Keratinocyte (primary cell): Measurements from ENCODE around the gene AXIN1. TPM values are rescaled to one million over a fixed set of nuclear protein-coding genes. Genes with fewer than 3 reads are reported as not detected.

Experiments used
- DNase-seq: peaks from one replicate; pipeline ENCODE4 v3.0.0-alpha.2; 2011; ENCODE audit warnings: low read depth, missing footprints, low spot score
- FAIRE-seq: peaks from 2 replicates; lab custom pipeline; 2011; peaks lifted over from hg19 to GRCh38; lab: Jason Lieb, UNC
- H2AFZ ChIP-seq: 2 replicates; pipeline ENCODE4 v1.6.0; 2012; ENCODE audit warnings: low read length, control low read depth, inconsistent platforms; ENCODE audit not compliant: control insufficient read depth
- H3K27ac ChIP-seq: 2 replicates; pipeline ENCODE4 v1.5.1; 2011; ENCODE audit warnings: low read length; ENCODE audit not compliant: control insufficient read depth, insufficient read depth
- H3K27me3 ChIP-seq: 3 replicates; pipeline ENCODE4 v1.6.0; 2011; ENCODE audit warnings: low read length; ENCODE audit not compliant: control insufficient read depth, insufficient read depth; ENCODE audit errors: extremely low read depth
- H3K36me3 ChIP-seq, 2 experiments: 2 replicates in 1 of 2; 3 replicates in 1 of 2; pipeline ENCODE4 v1.5.1; 2011; ENCODE audit warnings: low read length in 2 of 2, mild to moderate bottlenecking in 1 of 2; ENCODE audit not compliant: control insufficient read depth in 2 of 2, insufficient read depth in 2 of 2; ENCODE audit errors: extremely low read depth in 1 of 2
- H3K4me1 ChIP-seq: 3 replicates; pipeline ENCODE4 v1.5.1; 2011; ENCODE audit warnings: low read length; ENCODE audit not compliant: control insufficient read depth, insufficient read depth; ENCODE audit errors: extremely low read depth
- H3K4me2 ChIP-seq: 3 replicates; pipeline ENCODE4 v1.6.0; 2011; ENCODE audit warnings: low read depth, low read length; ENCODE audit not compliant: control insufficient read depth, insufficient read depth; ENCODE audit errors: extremely low read depth
- H3K4me3 ChIP-seq, 3 experiments: fragments of 200-600 bp in 1 of 3; sonication (generic) in 1 of 3; 2 replicates in 2 of 3; 3 replicates in 1 of 3; pipeline ENCODE4 v1.5.1; 2011 to 2016; ENCODE audit warnings: low read length in 3 of 3, mild to moderate bottlenecking in 3 of 3, control low read depth in 2 of 3, inconsistent platforms in 1 of 3, low read depth in 1 of 3, mixed read lengths in 1 of 3, mixed run types in 1 of 3, moderate library complexity in 1 of 3; ENCODE audit not compliant: control insufficient read depth in 2 of 3, insufficient read depth in 2 of 3; ENCODE audit errors: extremely low read depth in 1 of 3
- H3K79me2 ChIP-seq: 2 replicates; pipeline ENCODE4 v1.6.0; 2012; ENCODE audit warnings: low read length; ENCODE audit not compliant: control insufficient read depth, insufficient read depth
- H3K9ac ChIP-seq: 3 replicates; pipeline ENCODE4 v1.6.0; 2011; ENCODE audit warnings: low read length; ENCODE audit not compliant: control insufficient read depth, insufficient read depth; ENCODE audit errors: extremely low read depth
- H3K9me1 ChIP-seq: 3 replicates; pipeline ENCODE4 v1.6.0; 2011; ENCODE audit warnings: low read length; ENCODE audit not compliant: control insufficient read depth, insufficient read depth; ENCODE audit errors: extremely low read depth
- H3K9me3 ChIP-seq: 2 replicates; pipeline ENCODE4 v1.5.1; 2012; ENCODE audit warnings: low read depth, low read length; ENCODE audit not compliant: control insufficient read depth
- H4K20me1 ChIP-seq: 3 replicates; pipeline ENCODE4 v1.6.0; 2011; ENCODE audit warnings: low read length; ENCODE audit not compliant: control insufficient read depth, insufficient read depth; ENCODE audit errors: extremely low read depth
- CTCF ChIP-seq, 3 experiments: IDR thresholded peaks in 1 of 3; conservative IDR thresholded peaks in 1 of 3; optimal IDR thresholded peaks in 1 of 3; 2 replicates in 2 of 3; 3 replicates in 1 of 3; pipeline versions ENCODE3 to v1.5.1; 2011; ENCODE audit warnings: low read length in 3 of 3, mild to moderate bottlenecking in 3 of 3, moderate library complexity in 2 of 3, control low read depth in 1 of 3, inconsistent platforms in 1 of 3; ENCODE audit not compliant: insufficient read depth in 2 of 3; ENCODE audit errors: extremely low read depth in 1 of 3
- EZH2 ChIP-seq: IDR thresholded peaks from one replicate; pipeline ENCODE4 v1.6.1; 2012; ENCODE audit warnings: inconsistent platforms, mild to moderate bottlenecking, low read length, moderate library complexity
- dilution Hi-C: fragments of 300-500 bp; cut with MboI; formaldehyde crosslinking; loops from one replicate; pipeline ENCODE4 v1.7.0; 2020; ENCODE audit warnings: low sequenced_read_pairs; ENCODE audit not compliant: extremely low pct_ligation_motif_present
- polyA plus RNA-seq, 5 experiments: library from polyadenylated mRNA; depleted of rRNA in 3 of 5; stranded (reverse) in 3 of 5; stranded (forward) in 1 of 5; unstranded in 1 of 5; fragments of >200 nt; gene quantifications; 1 replicate in 1 of 5; 2 replicates in 3 of 5; 3 replicates in 1 of 5; pipeline versions ENCODE4 v1.2.1 to v1.2.3, GENCODE V29; 2011 to 2012; ENCODE audit warnings: missing spikeins in 2 of 5, low read depth in 1 of 5, low replicate concordance in 1 of 5

The AXIN1 gene
- polyA plus RNA-seq, 1 donor (not counting 4 experiments of a cell fraction or from before 2014, with no cell fraction given) = 8.8 TPM

- Histone ChIP-seq H3K27ac (no peak overlapping the region), H4K20me1 (no peaks in the 10 kb centered on the region), H3K27me3 (no peaks in the 10 kb centered on the region), H3K9me3 (no peaks in the 10 kb centered on the region), H3K4me2 (no peak overlapping the region), H3K79me2 (no peaks in the 10 kb centered on the region), H3K4me3 (no peak overlapping the region), H3K9me1 (no peaks in the 10 kb centered on the region), H2AFZ (no peak overlapping the region), H3K4me1 (no peaks in the 10 kb centered on the region), H3K9ac (no peak overlapping the region), H3K36me3 (peaks cover 0 to 8% of the 10 kb centered on the region in 2 experiments)
- no peak for DNase-seq
- dilution Hi-C loops = no loop called here
- no peak for FAIRE-seq
- no peak for TF ChIP-seq EZH2
- no peak for TF ChIP-seq CTCF (optimal IDR thresholded peaks at IDR 0.05 in 1 of 3, IDR thresholded peaks at IDR 0.05 in 1 of 3, conservative IDR thresholded peaks at IDR 0.05 in 1 of 3; ENCODE audit: extremely low read depth in 1 of 3, insufficient read depth in 2 of 3, low read length in 3 of 3)
Observed at GRCh38 chr16:254461-254860, 98.1 kb downstream of the AXIN1 start.

- H3K27me3 ChIP-seq = no peaks in the 10 kb centered on the region
- no peak for DNase-seq
- FAIRE-seq = no peak
- no peaks in the 10 kb centered on the region for H3K9me3 ChIP-seq
- no peaks in the 10 kb centered on the region for H4K20me1 ChIP-seq
- no peak overlapping the region for H3K27ac ChIP-seq
- H3K4me2 ChIP-seq = no peak overlapping the region
- H3K4me1 ChIP-seq = no peaks in the 10 kb centered on the region
- H2AFZ ChIP-seq = no peak overlapping the region
- H3K9ac ChIP-seq = no peak overlapping the region
- peaks cover 0 to 10% of the 10 kb centered on the region in 2 experiments for H3K36me3 ChIP-seq
- TF ChIP-seq EZH2 (no peak), CTCF (optimal IDR thresholded peaks at IDR 0.05 in 1 of 3, IDR thresholded peaks at IDR 0.05 in 1 of 3, conservative IDR thresholded peaks at IDR 0.05 in 1 of 3; ENCODE audit: extremely low read depth in 1 of 3, insufficient read depth in 2 of 3, low read length in 3 of 3) (no peak)
- H3K79me2 ChIP-seq = no peaks in the 10 kb centered on the region
- dilution Hi-C loops = no loop called here
- no peaks in the 10 kb centered on the region for H3K9me1 ChIP-seq
- H3K4me3 ChIP-seq = no peak overlapping the region
Observed at GRCh38 chr16:253833-254232, 98.7 kb downstream of the AXIN1 start.
